ENCODE results near the gene TFF3. TPM values are rescaled to one million over a fixed set of nuclear protein-coding genes. Genes with fewer than 3 reads are reported as not detected.

TFF3 gene
- total and polyA plus RNA-seq, 2 of the 4 experiments (the other 2 are of a cell fraction), result not detected

DNA sequence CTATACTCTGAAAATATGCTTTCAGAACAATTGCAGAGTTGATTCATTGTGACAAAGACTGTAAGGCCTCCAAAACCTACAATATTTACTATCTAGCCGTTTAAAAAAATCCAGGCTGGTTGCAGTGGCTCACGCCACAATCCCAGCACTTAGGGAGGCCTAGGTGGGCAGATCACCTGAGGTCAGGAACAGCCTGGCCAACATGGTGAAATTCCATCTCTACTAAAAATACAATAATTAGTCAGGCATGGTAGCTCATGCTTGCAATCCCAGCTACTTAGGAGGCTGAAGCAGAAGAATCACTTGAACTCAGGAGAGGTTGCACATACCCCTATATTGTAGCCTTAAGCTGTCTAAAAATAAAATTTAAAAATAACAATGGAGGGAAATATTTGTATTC is 40.8 kb upstream of the TFF3 start:
- BruUV-seq (replicated peaks), result no TSS peak
- TF ChIP-seq POLR2A (IDR thresholded peaks at IDR 0.05; ENCODE audit: low read depth, low read length) (no peak), MAZ (IDR thresholded peaks at IDR 0.05; ENCODE audit: borderline replicate concordance, low read depth, low read length) (no peak), RCOR1 (IDR thresholded peaks at IDR 0.05; ENCODE audit: insufficient replicate concordance, low read length) (no peak), RFX5 (IDR thresholded peaks at IDR 0.05; ENCODE audit: low read depth, low read length) (no peak), MAFK (IDR thresholded peaks at IDR 0.05; ENCODE audit: low read depth, low read length) (no peak), MXI1 (IDR thresholded peaks at IDR 0.05; ENCODE audit: borderline replicate concordance, low read depth, low read length) (no peak), FOS (IDR thresholded peaks at IDR 0.05; ENCODE audit: low read depth, low read length) (no peak)
- DNase-seq (no peak), ATAC-seq (ENCODE audit: low read depth) (no peak)
- Histone ChIP-seq H3K9me1 (ENCODE audit: insufficient read depth, low read length) (no peaks in the 10 kb centered on the region), H3K4ac (ENCODE audit: low read depth, low read length) (no peak overlapping the region), H2AK9ac (replicated peaks; ENCODE audit: low read depth, low read length, poor library complexity) (no peak overlapping the region), H2BK15ac (ENCODE audit: low read depth, low read length) (no peak overlapping the region), H2BK120ac (ENCODE audit: low read depth, low read length) (no peak overlapping the region), H3K9ac (ENCODE audit: low read depth, low read length) (no peak overlapping the region), H4K8ac (ENCODE audit: low read depth in 2 of 2, low read length in 2 of 2) (no peak overlapping the region), H3K36me3 (ENCODE audit: control insufficient read depth, insufficient read depth, low read length) (no peaks in the 10 kb centered on the region), H3K4me1 (ENCODE audit: control insufficient read depth, insufficient read depth, low read length) (no peaks in the 10 kb centered on the region), H3K23ac (ENCODE audit: low read depth, low read length) (no peak overlapping the region), H3K27me3 (ENCODE audit: control insufficient read depth, insufficient read depth, low read length) (peaks cover 17% of the 10 kb centered on the region), H4K5ac (ENCODE audit: low read depth, low read length) (no peak overlapping the region), H3K56ac (ENCODE audit: extremely low read depth, insufficient read depth, low read length) (no peak overlapping the region), H3K18ac (ENCODE audit: low read depth, low read length) (no peak overlapping the region), H3K4me2 (ENCODE audit: low read depth, low read length) (no peak overlapping the region), H4K20me1 (ENCODE audit: insufficient read depth, low read length) (no peaks in the 10 kb centered on the region), H3K4me3 (ENCODE audit: insufficient read depth, low read depth, low read length) (no peak overlapping the region), H2BK20ac (ENCODE audit: low read depth, low read length) (no peak overlapping the region), H4K91ac (ENCODE audit: insufficient read depth, low read depth, low read length) (no peak overlapping the region), H3K79me1 (ENCODE audit: low read depth in 1 of 2, low read length in 2 of 2) (no peaks in the 10 kb centered on the region), H3K9me3 (ENCODE audit: control insufficient read depth, insufficient read depth, low read length) (no peaks in the 10 kb centered on the region; the same call in 1 of the 2 replicates), H3K27ac (ENCODE audit: insufficient read depth, low read length) (no peak overlapping the region), H2AK5ac (ENCODE audit: low read depth, low read length) (no peak overlapping the region), H2BK5ac (ENCODE audit: low read depth, low read length, poor library complexity, severe bottlenecking) (no peak overlapping the region), H2AFZ (replicated peaks; ENCODE audit: low read length, poor library complexity) (no peak overlapping the region), H3K14ac (replicated peaks; ENCODE audit: low read depth, low read length) (no peak overlapping the region)
- POLR2A ChIA-PET (ENCODE audit: unreplicated experiment), result no interaction called here
- dilution Hi-C loops (cut with HindIII; ENCODE audit: low sequenced_read_pairs, unreplicated experiment) (no loop called here), in situ Hi-C loops (cut with MboI; ENCODE audit: low sequenced_read_pairs) (no loop called here), intact Hi-C loops (cut with micrococcal nuclease) (no loop called here)
- CTCF ChIA-PET, result interaction anchor here (0.6 kb wide), 1 partner anchor 31 kb away, joined by 4 read pairs; no protein-coding TSS in a partner anchor
- WGBS, 2 experiments (ENCODE audit: extremely low coverage in 2 of 2, insufficient read length in 1 of 2), result no CpG with 5 or more reads among the region's 2 CpGs
